IPS-18a (cell line): ENCODE measurements around the gene MAPK8IP1.
A peak's percentile ranks its signal among the peaks of the same experiment; 100 is the strongest.
"Not testable (repeated sequence)": the region's sequence is repeated elsewhere in the genome, so short reads cannot be mapped to it uniquely, and the experiment has no call there.

ENCODE experiments used
- H3K27ac ChIP-seq: one replicate; pipeline ENCODE4 v1.5.1; 2013; ENCODE audit warnings: low read length
- H3K27me3 ChIP-seq: one replicate; pipeline ENCODE4 v1.6.1; 2013; ENCODE audit warnings: mild to moderate bottlenecking, low read length; ENCODE audit not compliant: control insufficient read depth, insufficient read depth
- H3K36me3 ChIP-seq: one replicate; pipeline ENCODE4 v1.6.1; 2013; ENCODE audit warnings: low read depth, low read length; ENCODE audit not compliant: control insufficient read depth
- H3K4me1 ChIP-seq: one replicate; pipeline ENCODE4 v1.6.1; 2013; ENCODE audit warnings: low read depth, low read length; ENCODE audit not compliant: control insufficient read depth
- H3K4me3 ChIP-seq: one replicate; pipeline ENCODE4 v1.5.1; 2013; ENCODE audit warnings: low read length
- H3K9ac ChIP-seq: one replicate; pipeline ENCODE4 v1.6.1; 2013; ENCODE audit warnings: mild to moderate bottlenecking, low read length, moderate library complexity
- H3K9me3 ChIP-seq: one replicate; pipeline ENCODE4 v1.6.1; 2013; ENCODE audit warnings: low read depth, low read length; ENCODE audit not compliant: control insufficient read depth

MAPK8IP1 gene

DNA sequence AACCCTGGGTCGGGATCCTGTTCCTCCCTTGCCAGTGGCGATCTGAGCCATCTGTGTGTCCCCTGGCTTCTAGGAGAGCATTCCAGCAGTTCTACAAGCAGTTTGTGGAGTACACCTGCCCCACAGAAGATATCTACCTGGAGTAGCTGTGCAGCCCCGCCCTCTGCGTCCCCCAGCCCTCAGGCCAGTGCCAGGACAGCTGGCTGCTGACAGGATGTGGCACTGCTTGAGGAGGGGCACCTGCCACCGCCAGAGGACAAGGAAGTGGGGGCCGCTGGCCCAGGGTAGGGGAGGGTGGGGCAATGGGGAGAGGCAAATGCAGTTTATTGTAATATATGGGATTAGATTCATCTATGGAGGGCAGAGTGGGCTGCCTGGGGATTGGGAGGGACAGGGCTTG, 20.1 kb downstream of the MAPK8IP1 start:
- not testable (repeated sequence) for H3K27me3 ChIP-seq, H3K4me3 ChIP-seq, H3K9me3 ChIP-seq, H3K9ac ChIP-seq, H3K27ac ChIP-seq, H3K4me1 ChIP-seq
- H3K36me3 ChIP-seq: peaks cover 24% of the 10 kb centered on the region

DNA sequence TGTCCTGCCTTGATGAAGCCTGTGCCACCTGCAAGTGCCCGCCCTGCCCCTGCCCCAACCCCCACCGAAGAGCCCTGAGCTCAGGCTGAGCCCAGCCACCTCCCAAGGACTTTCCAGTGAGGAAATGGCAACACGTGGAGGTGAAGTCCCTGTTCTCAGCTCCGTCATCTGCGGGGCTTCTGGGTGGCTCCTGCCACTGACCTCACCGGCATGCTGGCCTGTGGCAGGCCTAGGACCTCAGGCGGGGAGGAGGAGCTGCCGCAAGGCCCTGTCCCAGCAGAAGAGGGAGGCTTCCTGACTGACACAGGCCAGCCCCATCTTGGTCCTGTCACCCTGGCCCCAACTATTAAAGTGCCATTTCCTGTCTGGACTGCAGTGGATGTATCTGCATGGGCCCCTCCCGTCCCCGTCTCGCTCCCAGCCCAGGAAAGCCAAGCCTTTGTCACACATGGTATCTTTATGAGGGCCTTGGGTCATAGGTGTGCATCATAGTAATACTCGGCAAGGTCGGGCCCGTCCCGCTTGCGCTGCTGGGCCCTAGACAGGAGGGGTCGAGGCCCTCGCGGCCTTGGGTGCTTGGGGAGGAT, 20.7 kb downstream of the MAPK8IP1 start:
- H3K27ac ChIP-seq: no peak overlapping the region
- no peaks in the 10 kb centered on the region for H3K4me1 ChIP-seq
- H3K27me3 ChIP-seq: no peaks in the 10 kb centered on the region
- no peak overlapping the region for H3K4me3 ChIP-seq
- no peaks in the 10 kb centered on the region for H3K9me3 ChIP-seq
- peaks cover 26% of the 10 kb centered on the region for H3K36me3 ChIP-seq
- no peak overlapping the region for H3K9ac ChIP-seq

DNA sequence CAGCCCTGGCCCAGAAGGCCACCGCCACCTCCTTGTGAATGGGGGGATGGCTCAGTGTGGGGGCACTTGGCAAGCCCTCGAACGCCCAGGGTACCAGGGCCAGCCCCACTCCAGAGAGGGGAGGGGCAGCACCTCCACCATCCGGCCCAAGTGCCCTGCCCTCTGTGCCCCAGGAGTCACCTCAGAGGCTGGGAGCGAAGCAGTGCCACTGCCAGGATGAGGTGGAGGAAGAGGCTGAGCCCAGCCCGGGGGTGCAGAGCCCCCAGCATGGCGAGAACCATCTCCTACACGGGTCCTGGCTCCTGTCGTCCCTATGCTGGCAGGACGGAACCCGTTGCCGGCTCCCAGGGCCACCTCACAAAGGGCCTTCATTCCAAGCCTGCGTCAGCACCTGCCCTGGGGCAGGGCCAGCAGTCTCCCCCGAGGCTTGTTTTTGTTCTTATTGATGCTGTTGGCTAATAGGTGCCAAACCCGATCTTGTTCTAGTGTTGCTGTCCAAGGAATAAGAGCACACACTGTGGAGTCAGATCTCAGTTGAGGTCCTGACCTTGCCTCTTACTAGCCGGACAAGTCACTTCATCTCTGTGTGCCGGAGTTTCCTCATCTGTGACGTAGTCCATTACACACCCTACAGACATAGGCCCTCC, 21.6 kb downstream of the MAPK8IP1 start, which contains the start of gene FREY1:
Gene FREY1 (minus strand): TSS at position 307 of the 647 bp plus-strand sequence. CDS start 26 bp downstream, at position 281.
- H3K9ac ChIP-seq: no peak within 1 kb of the TSS
- no peak within 1 kb of the TSS for H3K27ac ChIP-seq

DNA sequence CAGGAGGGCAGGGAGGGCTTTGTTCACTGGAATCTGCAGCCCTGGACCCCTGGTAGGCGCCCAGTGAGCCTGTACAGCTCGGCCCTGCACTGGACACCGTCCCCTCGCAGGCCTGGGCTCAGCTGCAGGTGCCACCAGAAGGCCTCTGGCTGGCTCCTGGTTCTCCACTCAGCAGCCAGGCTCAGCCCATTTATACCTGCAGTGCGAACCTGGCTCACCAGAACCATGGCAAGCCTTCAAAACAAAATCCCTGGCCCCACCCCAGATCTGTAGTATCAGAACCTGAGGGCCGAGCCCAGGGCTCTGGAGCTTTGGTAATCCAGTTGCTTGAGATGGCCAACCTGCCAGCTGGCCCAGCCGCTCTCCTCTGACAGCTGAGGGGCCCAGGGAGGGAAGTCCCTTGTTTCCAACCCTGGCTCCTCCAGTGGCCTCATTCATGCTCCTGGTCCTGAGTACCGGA, 22.5 kb downstream of the MAPK8IP1 start:
- Histone ChIP-seq H3K27ac (no peak overlapping the region), H3K9ac (no peak overlapping the region), H3K36me3 (peaks cover 29% of the 10 kb centered on the region), H3K27me3 (no peaks in the 10 kb centered on the region), H3K4me1 (no peaks in the 10 kb centered on the region), H3K9me3 (no peaks in the 10 kb centered on the region), H3K4me3 (no peak overlapping the region)

More for the DNA sequence above, 21.6 kb downstream of the MAPK8IP1 start, which contains the start of gene FREY1:
- Histone ChIP-seq H3K9me3 (no peaks in the 10 kb centered on the region), H3K4me3 (no peak within 1 kb of the TSS), H3K27me3 (no peaks in the 10 kb centered on the region), H3K4me1 (no peaks in the 10 kb centered on the region), H3K36me3 (peaks cover 29% of the 10 kb centered on the region)

GRCh38 chr11:45909594-45910475, 24.4 kb downstream of the MAPK8IP1 start:
- H3K4me1 ChIP-seq: no peaks in the 10 kb centered on the region

GRCh38 chr11:45910623-45911022, 25.2 kb downstream of the MAPK8IP1 start:
- Histone ChIP-seq H3K36me3 (peaks cover 17% of the 10 kb centered on the region), H3K27me3 (no peaks in the 10 kb centered on the region), H3K27ac (no peak overlapping the region), H3K4me3 (no peak overlapping the region), H3K4me1 (no peaks in the 10 kb centered on the region), H3K9ac (no peak overlapping the region), H3K9me3 (no peaks in the 10 kb centered on the region)

More at GRCh38 chr11:45909594-45910475, 24.4 kb downstream of the MAPK8IP1 start:
- no peak overlapping the region for H3K27ac ChIP-seq
- no peak overlapping the region for H3K4me3 ChIP-seq
- H3K9ac ChIP-seq: no peak overlapping the region
- H3K9me3 ChIP-seq: no peaks in the 10 kb centered on the region
- H3K36me3 ChIP-seq: peaks cover 16% of the 10 kb centered on the region
- H3K27me3 ChIP-seq: no peaks in the 10 kb centered on the region

- Histone ChIP-seq H3K4me3 (no peak overlapping the region), H3K27me3 (no peaks in the 10 kb centered on the region), H3K9ac (no peak overlapping the region), H3K27ac (no peak overlapping the region), H3K4me1 (peaks cover 5% of the 10 kb centered on the region), H3K36me3 (peaks cover 21% of the 10 kb centered on the region), H3K9me3 (no peaks in the 10 kb centered on the region)
These were observed 28.1 kb downstream of the MAPK8IP1 start for GRCh38 chr11:45913514-45913913.

DNA sequence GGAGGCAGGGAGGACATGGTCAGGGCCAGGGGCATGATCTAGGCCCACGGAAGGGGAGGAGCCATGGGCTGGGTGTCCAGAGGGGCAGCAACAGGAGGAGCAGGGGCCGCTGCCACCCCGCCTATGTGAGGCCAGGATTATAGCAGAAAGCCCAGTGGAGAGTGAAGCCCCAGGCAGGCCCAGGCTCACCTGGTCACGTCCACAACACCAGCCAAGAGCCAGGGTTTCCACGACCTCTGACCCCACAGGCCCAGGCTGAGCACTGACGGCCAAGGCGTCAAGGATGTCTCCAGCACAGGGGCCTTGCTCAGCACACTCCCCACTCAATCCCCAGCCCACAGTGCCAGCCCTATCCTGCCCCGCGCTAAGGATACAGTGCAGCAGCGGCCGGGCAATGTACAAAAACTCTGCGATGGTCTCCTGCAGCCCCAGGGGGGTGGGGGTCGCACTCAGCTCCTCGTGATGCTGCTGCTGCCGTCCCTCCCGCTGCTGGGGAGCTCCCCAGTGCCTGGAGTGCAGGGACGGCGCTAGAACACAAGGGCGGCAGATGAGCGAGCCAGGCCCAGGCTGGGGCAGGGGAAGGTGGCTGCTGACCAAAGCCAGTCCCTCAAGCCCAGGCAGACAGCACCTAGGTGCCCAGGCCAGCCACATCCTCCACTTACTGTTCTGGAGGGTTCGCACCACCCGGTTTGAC, 28.6 kb downstream of the MAPK8IP1 start:
- Histone ChIP-seq H3K9ac (no peak overlapping the region), H3K4me1 (peaks cover 6% of the 10 kb centered on the region), H3K27ac (no peak overlapping the region), H3K36me3 (peaks cover 21% of the 10 kb centered on the region), H3K27me3 (no peaks in the 10 kb centered on the region), H3K4me3 (no peak overlapping the region), H3K9me3 (no peaks in the 10 kb centered on the region)

GRCh38 chr11:45915446-45915845, 30.0 kb downstream of the MAPK8IP1 start:
- Histone ChIP-seq H3K9ac (no peak overlapping the region), H3K27ac (no peak overlapping the region), H3K4me1 (peaks cover 16% of the 10 kb centered on the region), H3K4me3 (no peak overlapping the region), H3K9me3 (no peaks in the 10 kb centered on the region), H3K27me3 (no peaks in the 10 kb centered on the region), H3K36me3 (peaks cover 21% of the 10 kb centered on the region)

GRCh38 chr11:45917286-45917622, 31.8 kb downstream of the MAPK8IP1 start:
- H3K27ac ChIP-seq: no peak overlapping the region
- H3K4me3 ChIP-seq: peak overlapping the region; percentile 96
- H3K27me3 ChIP-seq: peaks cover 10% of the 10 kb centered on the region
- H3K9ac ChIP-seq: peak overlapping the region; percentile 71
- H3K36me3 ChIP-seq: peaks cover 16% of the 10 kb centered on the region
- no peaks in the 10 kb centered on the region for H3K9me3 ChIP-seq
- H3K4me1 ChIP-seq: peaks cover 26% of the 10 kb centered on the region
